IMR-90 (cell line): ENCODE data around the gene HVCN1. TPM values are rescaled to one million over a fixed set of nuclear protein-coding genes. Genes with fewer than 3 reads are reported as not detected.

Source experiments
- ATAC-seq: fragments of 200-7000 bp; cut with Tn5 transposase; 2 replicates; pipeline ENCODE4 v1.9.1; 2020; ENCODE audit warnings: low read depth, mild to moderate bottlenecking, moderate library complexity
- BruUV-seq: library from RNA; stranded (reverse); fragments of 400-500 nt; replicated peaks from 2 replicates; lab custom pipeline; 2021; lab: Mats Ljungman, UMichigan
- CTCF ChIA-PET: fragments of 300-600 bp; formaldehyde crosslinking; extraction: SDS; loops from one replicate; lab custom pipeline; 2021; ENCODE audit warnings: antibody characterized with exemption; lab: Yijun Ruan, JAX
- POLR2A ChIA-PET: fragments of 300-600 bp; sonication (Branson Sonifier 250); formaldehyde crosslinking; loops from one replicate; lab custom pipeline; 2022; ENCODE audit warnings: antibody characterized with exemption; ENCODE audit not compliant: unreplicated experiment; lab: Charles Lee
- DNase-seq: peaks from one replicate; pipeline ENCODE4 v3.0.0; 2013
- H2AFZ ChIP-seq: replicated peaks from 2 replicates; pipeline ENCODE3; 2013; ENCODE audit warnings: low read length, mild to moderate bottlenecking; ENCODE audit not compliant: poor library complexity
- H2AK5ac ChIP-seq: 2 replicates; pipeline ENCODE4 v1.6.1; 2013; ENCODE audit warnings: low read depth, low read length, inconsistent platforms
- H2AK9ac ChIP-seq: replicated peaks from 2 replicates; pipeline ENCODE3; 2013; ENCODE audit warnings: mild to moderate bottlenecking, low read depth, low read length, moderate library complexity; ENCODE audit not compliant: poor library complexity
- H2BK120ac ChIP-seq: 2 replicates; pipeline ENCODE4 v1.6.1; 2013; ENCODE audit warnings: low read depth, low read length, inconsistent platforms
- H2BK15ac ChIP-seq: 3 replicates; pipeline ENCODE4 v1.6.1; 2013; ENCODE audit warnings: low read depth, low read length, inconsistent platforms
- H2BK20ac ChIP-seq: 2 replicates; pipeline ENCODE4 v1.6.1; 2013; ENCODE audit warnings: low read depth, mild to moderate bottlenecking, inconsistent platforms, low read length, moderate library complexity
- H2BK5ac ChIP-seq: 2 replicates; pipeline ENCODE4 v1.6.1; 2013; ENCODE audit warnings: mild to moderate bottlenecking, low read depth, low read length, inconsistent platforms; ENCODE audit not compliant: poor library complexity, severe bottlenecking
- H3K14ac ChIP-seq: replicated peaks from 2 replicates; pipeline ENCODE4 v1.6.1; 2013; ENCODE audit warnings: low read depth, low read length, inconsistent platforms
- H3K18ac ChIP-seq: 2 replicates; pipeline ENCODE4 v1.6.1; 2013; ENCODE audit warnings: low read depth, low read length, control low read depth
- H3K23ac ChIP-seq: 2 replicates; pipeline ENCODE4 v1.6.1; 2013; ENCODE audit warnings: low read depth, low read length, inconsistent platforms
- H3K27ac ChIP-seq: 2 replicates; pipeline ENCODE4 v1.5.1; 2013; ENCODE audit warnings: mild to moderate bottlenecking, control low read depth, low read length; ENCODE audit not compliant: insufficient read depth
- H3K27me3 ChIP-seq: 2 replicates; pipeline ENCODE4 v1.6.1; 2013; ENCODE audit warnings: low read length; ENCODE audit not compliant: control insufficient read depth, insufficient read depth
- H3K36me3 ChIP-seq: 2 replicates; pipeline ENCODE4 v1.6.1; 2013; ENCODE audit warnings: low read length, mixed read lengths; ENCODE audit not compliant: control insufficient read depth, insufficient read depth
- H3K4ac ChIP-seq: 2 replicates; pipeline ENCODE4 v1.6.1; 2013; ENCODE audit warnings: low read depth, low read length, inconsistent platforms
- H3K4me1 ChIP-seq: 2 replicates; pipeline ENCODE4 v1.6.1; 2013; ENCODE audit warnings: low read length, mixed read lengths; ENCODE audit not compliant: control insufficient read depth, insufficient read depth
- H3K4me2 ChIP-seq: 2 replicates; pipeline ENCODE4 v1.6.1; 2013; ENCODE audit warnings: low read depth, mild to moderate bottlenecking, control low read depth, low read length, moderate library complexity
- H3K4me3 ChIP-seq: 2 replicates; pipeline ENCODE4 v1.5.1; 2013; ENCODE audit warnings: low read depth, mild to moderate bottlenecking, control low read depth, low read length, moderate library complexity; ENCODE audit not compliant: insufficient read depth
- H3K56ac ChIP-seq: 2 replicates; pipeline ENCODE4 v1.6.1; 2013; ENCODE audit warnings: low read length, inconsistent platforms; ENCODE audit not compliant: insufficient read depth; ENCODE audit errors: extremely low read depth
- H3K79me1 ChIP-seq, 2 experiments: 2 replicates each; pipeline ENCODE4 v1.6.1; 2013; ENCODE audit warnings: low read length in 2 of 2, inconsistent platforms in 1 of 2, low read depth in 1 of 2
- H3K9ac ChIP-seq: 2 replicates; pipeline ENCODE4 v1.6.1; 2013; ENCODE audit warnings: low read depth, low read length, control low read depth
- H3K9me1 ChIP-seq: 2 replicates; pipeline ENCODE4 v1.6.1; 2013; ENCODE audit warnings: low read length, inconsistent platforms; ENCODE audit not compliant: insufficient read depth
- H3K9me3 ChIP-seq: 2 replicates; pipeline ENCODE4 v1.6.1; 2013; ENCODE audit warnings: low read length; ENCODE audit not compliant: control insufficient read depth, insufficient read depth
- H4K20me1 ChIP-seq: 2 replicates; pipeline ENCODE4 v1.6.1; 2013; ENCODE audit warnings: low read length, inconsistent platforms; ENCODE audit not compliant: insufficient read depth
- H4K5ac ChIP-seq: 2 replicates; pipeline ENCODE4 v1.6.1; 2013; ENCODE audit warnings: mild to moderate bottlenecking, low read depth, low read length, control low read depth
- H4K8ac ChIP-seq, 2 experiments: 2 replicates each; pipeline ENCODE4 v1.6.1; 2013; ENCODE audit warnings: low read depth in 2 of 2, low read length in 2 of 2, control low read depth in 1 of 2, inconsistent platforms in 1 of 2
- H4K91ac ChIP-seq: 2 replicates; pipeline ENCODE4 v1.6.1; 2013; ENCODE audit warnings: low read depth, low read length, inconsistent platforms; ENCODE audit not compliant: insufficient read depth
- BHLHE40 ChIP-seq: fragments of 150-350 bp; IDR thresholded peaks from 2 replicates; pipeline ENCODE4 v1.6.1; 2016; ENCODE audit warnings: mild to moderate bottlenecking, low read depth, low read length
- CEBPB ChIP-seq: IDR thresholded peaks from 2 replicates; pipeline ENCODE4 v1.6.1; 2012; ENCODE audit warnings: low read depth, low read length, improper control_type of control experiment
- CHD1 ChIP-seq: IDR thresholded peaks from 2 replicates; pipeline ENCODE4 v1.6.1; 2012; ENCODE audit warnings: low read depth, low read length, improper control_type of control experiment
- FOS ChIP-seq: fragments of 150-350 bp; IDR thresholded peaks from 2 replicates; pipeline ENCODE4 v1.6.1; 2016; ENCODE audit warnings: low read depth, low read length
- MAFK ChIP-seq: IDR thresholded peaks from 2 replicates; pipeline ENCODE4 v1.6.1; 2012; ENCODE audit warnings: low read depth, low read length, improper control_type of control experiment
- MAZ ChIP-seq: IDR thresholded peaks from 2 replicates; pipeline ENCODE4 v1.6.1; 2012; ENCODE audit warnings: low read depth, mild to moderate bottlenecking, low read length, improper control_type of control experiment, moderate library complexity, borderline replicate concordance
- MXI1 ChIP-seq: IDR thresholded peaks from 2 replicates; pipeline ENCODE4 v1.6.1; 2012; ENCODE audit warnings: low read depth, mild to moderate bottlenecking, low read length, moderate library complexity, borderline replicate concordance
- NFE2L2 ChIP-seq: fragments of 150-350 bp; IDR thresholded peaks from 2 replicates; pipeline ENCODE4 v1.6.1; 2016; ENCODE audit warnings: low read depth, mild to moderate bottlenecking, low read length
- POLR2A ChIP-seq: IDR thresholded peaks from 2 replicates; pipeline ENCODE4 v1.6.1; 2012; ENCODE audit warnings: mild to moderate bottlenecking, low read depth, low read length
- RAD21 ChIP-seq: IDR thresholded peaks from 2 replicates; pipeline ENCODE4 v1.6.1; 2012; ENCODE audit warnings: low read length, improper control_type of control experiment
- RCOR1 ChIP-seq: IDR thresholded peaks from 2 replicates; pipeline ENCODE4 v1.6.1; 2012; ENCODE audit warnings: mild to moderate bottlenecking, low read length, improper control_type of control experiment; ENCODE audit not compliant: insufficient replicate concordance
- RFX5 ChIP-seq: IDR thresholded peaks from 2 replicates; pipeline ENCODE4 v1.8.0; 2012; ENCODE audit warnings: low read depth, mild to moderate bottlenecking, low read length, moderate library complexity
- SMC3 ChIP-seq: fragments of 150-350 bp; IDR thresholded peaks from 2 replicates; pipeline ENCODE4 v1.6.1; 2016; ENCODE audit warnings: low read depth, mild to moderate bottlenecking, antibody characterized with exemption, low read length, moderate library complexity
- USF2 ChIP-seq: fragments of 150-350 bp; IDR thresholded peaks from 2 replicates; pipeline ENCODE4 v1.6.1; 2017; ENCODE audit warnings: mild to moderate bottlenecking, antibody characterized with exemption, low read length, low read depth
- WGBS, 2 experiments: methylation state at CpG; one replicate each; pipeline versions ENCODE4 v1.1.5 to v1.1.7; 2013; ENCODE audit warnings: missing lambda C conversion rate in 2 of 2; ENCODE audit not compliant: insufficient read length in 1 of 2; ENCODE audit errors: extremely low coverage in 2 of 2; 5-methylcytosine and 5-hydroxymethylcytosine counted together
- dilution Hi-C: fragments of 300-500 bp; cut with HindIII; formaldehyde crosslinking; loops from one replicate; pipeline ENCODE4 v1.14.3; 2018; ENCODE audit warnings: low sequenced_read_pairs; ENCODE audit not compliant: unreplicated experiment
- in situ Hi-C: fragments of 300-500 bp; cut with MboI; formaldehyde crosslinking; loops from 3 replicates; pipeline ENCODE4 v1.14.3; 2019; ENCODE audit warnings: low sequenced_read_pairs, inconsistent platforms, mixed read lengths
- intact Hi-C: fragments of 100-400 bp; cut with micrococcal nuclease; formaldehyde crosslinking; loops from 2 replicates; pipeline ENCODE4 v1.10.0; 2022
- polyA plus RNA-seq, 3 experiments: library from polyadenylated mRNA; depleted of rRNA; stranded (reverse); fragments of >200 nt; gene quantifications; 2 replicates each; pipeline ENCODE4 v1.2.3, GENCODE V29; 2012; ENCODE audit warnings: low replicate concordance in 1 of 3
- total RNA-seq: library from RNA; depleted of rRNA; stranded (reverse); fragments of >200 nt; gene quantifications from 2 replicates; pipeline ENCODE4 v1.2.3, GENCODE V29; 2012
- TF ChIP-seq, protein P1 (sequence below): fragments of 150-350 bp; IDR thresholded peaks from 2 replicates; pipeline ENCODE4 v1.6.1; 2016; ENCODE audit warnings: low read depth, mild to moderate bottlenecking, low read length, moderate library complexity, borderline replicate concordance
- TF ChIP-seq, protein P2 (sequence below): conservative IDR thresholded peaks from 2 replicates; pipeline ENCODE4 v1.5.1; 2012; ENCODE audit warnings: mild to moderate bottlenecking, low read depth, low read length, improper control_type of control experiment

Gene HVCN1
- total and polyA plus RNA-seq, 2 of the 4 experiments (the other 2 are of a cell fraction) = 1.9 to 2.0 TPM

DNA sequence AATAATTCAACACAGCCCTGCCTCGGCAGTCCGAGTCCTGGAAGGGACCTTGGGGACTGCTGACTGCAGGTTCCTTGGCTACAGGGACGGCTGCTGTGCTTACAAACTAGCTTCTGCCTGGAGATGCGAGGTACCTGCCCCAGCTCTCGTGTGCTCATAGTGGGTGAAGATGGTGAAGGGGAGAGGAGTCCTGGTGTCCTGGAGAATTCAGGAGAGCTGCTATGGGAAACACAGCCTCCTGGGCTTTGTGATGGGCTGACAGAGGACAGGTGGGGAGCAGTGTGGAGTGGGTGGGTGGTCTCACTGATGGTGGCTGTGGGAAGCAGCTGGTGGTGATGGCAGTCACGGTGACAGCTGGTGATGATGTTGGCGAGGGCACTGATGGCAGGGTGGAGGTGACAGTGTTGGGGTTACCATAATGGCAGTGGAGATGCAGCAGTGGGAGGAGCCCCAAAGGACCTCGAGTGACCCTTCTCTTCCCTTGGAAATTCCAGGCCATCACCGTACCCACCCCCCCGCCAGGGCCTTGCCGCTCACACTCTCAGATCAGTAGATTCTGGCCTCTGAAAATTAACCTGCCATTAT lies 32.8 kb downstream of the HVCN1 start:
- Histone ChIP-seq H4K5ac (no peak overlapping the region), H3K56ac (no peak overlapping the region), H3K9me3 (no peaks in the 10 kb centered on the region), H3K9ac (no peak overlapping the region), H4K20me1 (no peaks in the 10 kb centered on the region), H3K27me3 (no peaks in the 10 kb centered on the region; the same call in 1 of the 2 replicates), H2AFZ (no peak overlapping the region), H2AK9ac (no peak overlapping the region), H3K14ac (no peak overlapping the region), H2BK20ac (no peak overlapping the region), H3K23ac (no peak overlapping the region), H3K4me3 (no peak overlapping the region), H2AK5ac (no peak overlapping the region), H2BK5ac (no peak overlapping the region), H3K4me1 (no peaks in the 10 kb centered on the region), H3K18ac (no peak overlapping the region), H4K8ac (no peak overlapping the region), H3K79me1 (no peaks in the 10 kb centered on the region), H3K27ac (no peak overlapping the region), H3K36me3 (peaks cover 1% of the 10 kb centered on the region; the same call in 1 of the 2 replicates), H3K4me2 (no peak overlapping the region), H3K4ac (no peak overlapping the region), H4K91ac (no peak overlapping the region), H3K9me1 (no peaks in the 10 kb centered on the region), H2BK15ac (no peak overlapping the region), H2BK120ac (no peak overlapping the region)
- POLR2A ChIA-PET = no interaction called here
- dilution Hi-C loops (no loop called here), intact Hi-C loops (no loop called here), in situ Hi-C loops (no loop called here)
- no TSS peak for BruUV-seq
- WGBS, 2 experiments = 100% methylated on average over 5 of the region's 11 CpGs; no CpG with 5 or more reads in 1 of the 2 experiments
- DNase-seq = no peak
- TF ChIP-seq MXI1 = no peak
- no peak for TF ChIP-seq MAFK
- TF ChIP-seq NFE2L2 = no peak
- no peak for TF ChIP-seq POLR2A
- TF ChIP-seq RAD21 = no peak
- TF ChIP-seq CEBPB = no peak
- no peak for TF ChIP-seq FOS
- TF ChIP-seq MAZ = no peak
- no peak for TF ChIP-seq RCOR1
- TF ChIP-seq USF2 = no peak
- TF ChIP-seq RFX5 = no peak
- TF ChIP-seq, protein P1, sequence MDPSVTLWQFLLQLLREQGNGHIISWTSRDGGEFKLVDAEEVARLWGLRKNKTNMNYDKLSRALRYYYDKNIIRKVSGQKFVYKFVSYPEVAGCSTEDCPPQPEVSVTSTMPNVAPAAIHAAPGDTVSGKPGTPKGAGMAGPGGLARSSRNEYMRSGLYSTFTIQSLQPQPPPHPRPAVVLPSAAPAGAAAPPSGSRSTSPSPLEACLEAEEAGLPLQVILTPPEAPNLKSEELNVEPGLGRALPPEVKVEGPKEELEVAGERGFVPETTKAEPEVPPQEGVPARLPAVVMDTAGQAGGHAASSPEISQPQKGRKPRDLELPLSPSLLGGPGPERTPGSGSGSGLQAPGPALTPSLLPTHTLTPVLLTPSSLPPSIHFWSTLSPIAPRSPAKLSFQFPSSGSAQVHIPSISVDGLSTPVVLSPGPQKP = no peak
- TF ChIP-seq, protein P2, sequence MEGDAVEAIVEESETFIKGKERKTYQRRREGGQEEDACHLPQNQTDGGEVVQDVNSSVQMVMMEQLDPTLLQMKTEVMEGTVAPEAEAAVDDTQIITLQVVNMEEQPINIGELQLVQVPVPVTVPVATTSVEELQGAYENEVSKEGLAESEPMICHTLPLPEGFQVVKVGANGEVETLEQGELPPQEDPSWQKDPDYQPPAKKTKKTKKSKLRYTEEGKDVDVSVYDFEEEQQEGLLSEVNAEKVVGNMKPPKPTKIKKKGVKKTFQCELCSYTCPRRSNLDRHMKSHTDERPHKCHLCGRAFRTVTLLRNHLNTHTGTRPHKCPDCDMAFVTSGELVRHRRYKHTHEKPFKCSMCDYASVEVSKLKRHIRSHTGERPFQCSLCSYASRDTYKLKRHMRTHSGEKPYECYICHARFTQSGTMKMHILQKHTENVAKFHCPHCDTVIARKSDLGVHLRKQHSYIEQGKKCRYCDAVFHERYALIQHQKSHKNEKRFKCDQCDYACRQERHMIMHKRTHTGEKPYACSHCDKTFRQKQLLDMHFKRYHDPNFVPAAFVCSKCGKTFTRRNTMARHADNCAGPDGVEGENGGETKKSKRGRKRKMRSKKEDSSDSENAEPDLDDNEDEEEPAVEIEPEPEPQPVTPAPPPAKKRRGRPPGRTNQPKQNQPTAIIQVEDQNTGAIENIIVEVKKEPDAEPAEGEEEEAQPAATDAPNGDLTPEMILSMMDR = no peak
- TF ChIP-seq BHLHE40 = no peak
- TF ChIP-seq CHD1 = no peak
- no peak for TF ChIP-seq SMC3
- CTCF ChIA-PET = no interaction called here
- ATAC-seq = no peak
